Gastrocnemius medialis (tissue), 4 donors: ENCODE results near the gene ITPRIP. TPM values are rescaled to one million over a fixed set of nuclear protein-coding genes. Genes with fewer than 3 reads are reported as not detected.

Experiments used
- ATAC-seq, 2 donors: fragments of 150-250 bp; one replicate each; pipeline ENCODE4 v1.9.1; 2016
- DNase-seq, 2 donors: peaks; one replicate each; pipeline ENCODE4 v3.0.0-alpha.2; 2019
- H3K27ac ChIP-seq, 4 donors: fragments of 200-600 bp; sonication (generic); 1 replicate in 1 of 4; 2 replicates in 3 of 4; pipeline ENCODE4 v1.5.1; 2016 to 2018; ENCODE audit warnings: mild to moderate bottlenecking in 2 of 4, moderate library complexity in 1 of 4
- H3K27me3 ChIP-seq, 3 donors: fragments of 200-600 bp; sonication (generic) in 2 of 3; 1 replicate in 1 of 3; 2 replicates in 2 of 3; pipeline versions ENCODE4 v1.5.1 to v1.6.0; 2016 to 2019; ENCODE audit warnings: mild to moderate bottlenecking in 1 of 3, moderate library complexity in 1 of 3
- H3K36me3 ChIP-seq, 2 donors: fragments of 200-600 bp; sonication (generic) in 1 of 2; one replicate each; pipeline ENCODE4 v1.5.1; 2017 to 2018
- H3K4me1 ChIP-seq, 2 donors: fragments of 200-600 bp; sonication (generic) in 1 of 2; one replicate each; pipeline ENCODE4 v1.5.1; 2016 to 2017; ENCODE audit warnings: mild to moderate bottlenecking in 2 of 2
- H3K4me3 ChIP-seq, 4 donors: fragments of 200-600 bp; sonication (generic) in 3 of 4; 1 replicate in 1 of 4; 2 replicates in 3 of 4; pipeline ENCODE4 v1.5.1; 2016 to 2019; ENCODE audit warnings: mild to moderate bottlenecking in 2 of 4
- H3K9me3 ChIP-seq, 3 donors: fragments of 200-600 bp; sonication (generic) in 2 of 3; 1 replicate in 1 of 3; 2 replicates in 2 of 3; pipeline ENCODE4 v1.5.1; 2016 to 2019
- CTCF ChIP-seq, 5 experiments: fragments of 450-650 bp in 3 of 5; fragments of 200-600 bp in 2 of 5; sonication (generic) in 2 of 5; IDR thresholded peaks in 4 of 5; conservative IDR thresholded peaks in 1 of 5; 1 replicate in 4 of 5; 2 replicates in 1 of 5; pipeline ENCODE4 v1.5.1; 2016 to 2019; ENCODE audit warnings: antibody characterized with exemption in 5 of 5, mild to moderate bottlenecking in 3 of 5, moderate library complexity in 3 of 5
- POLR2A ChIP-seq, 2 donors: fragments of 450-650 bp; IDR thresholded peaks; one replicate each; pipeline ENCODE4 v1.6.1; 2017; ENCODE audit warnings: antibody characterized with exemption in 2 of 2, mild to moderate bottlenecking in 2 of 2, moderate library complexity in 2 of 2
- in situ Hi-C, 4 donors: fragments of 200-750 bp; cut with MboI; loops; one replicate each; pipeline versions ENCODE4 v1.15.0 to v1.8.0; 2017; ENCODE audit warnings: low sequenced_read_pairs in 4 of 4
- intact Hi-C: fragments of 100-400 bp; cut with DNase I; formaldehyde crosslinking; loops from one replicate; pipeline ENCODE4 v1.15.1; 2023; ENCODE audit warnings: low total_unique reads
- total RNA-seq, 4 donors: library from RNA; depleted of rRNA; stranded (reverse); fragments of >200 nt; gene quantifications; one replicate each; pipeline versions ENCODE4 v1.1.0 to v1.2.3, GENCODE V29; 2016

Gene ITPRIP
- total RNA-seq, 4 donors from 2014 or later = 5.0 to 19.9 (median 7.9) TPM

GRCh38 chr10:104315486-104315921, 22.8 kb downstream of the ITPRIP start:
- ATAC-seq = no peak
- Histone ChIP-seq H3K9me3 (no peaks in the 10 kb centered on the region), H3K4me1 (peaks cover 44 to 50% of the 10 kb centered on the region in 2 donors), H3K27me3 (no peaks in the 10 kb centered on the region), H3K4me3 (no peak overlapping the region), H3K36me3 (peaks cover 0 to 28% of the 10 kb centered on the region in 2 donors), H3K27ac (no peak overlapping the region)
- in situ Hi-C loops = no loop called here
- TF ChIP-seq POLR2A (IDR thresholded peaks at IDR 0.05) (no peak), CTCF (IDR thresholded peaks at IDR 0.05 in 4 of 5, conservative IDR thresholded peaks at IDR 0.05 in 1 of 5) (no peak)
- no peak for DNase-seq
- intact Hi-C loops = no loop called here

GRCh38 chr10:104314591-104315485, 23.4 kb downstream of the ITPRIP start:
- in situ Hi-C loops = no loop called here
- intact Hi-C loops = no loop called here
- peaks cover 0 to 28% of the 10 kb centered on the region in 2 donors for H3K36me3 ChIP-seq
- TF ChIP-seq CTCF (IDR thresholded peaks at IDR 0.05 in 4 of 5, conservative IDR thresholded peaks at IDR 0.05 in 1 of 5) (no peak), POLR2A (IDR thresholded peaks at IDR 0.05) (no peak)
- DNase-seq (no peak), ATAC-seq (no peak)
- H3K4me3 ChIP-seq = no peak overlapping the region
- peaks cover 43 to 49% of the 10 kb centered on the region in 2 donors for H3K4me1 ChIP-seq
- no peaks in the 10 kb centered on the region for H3K9me3 ChIP-seq
- no peak overlapping the region for H3K27ac ChIP-seq
- H3K27me3 ChIP-seq = no peaks in the 10 kb centered on the region

DNA sequence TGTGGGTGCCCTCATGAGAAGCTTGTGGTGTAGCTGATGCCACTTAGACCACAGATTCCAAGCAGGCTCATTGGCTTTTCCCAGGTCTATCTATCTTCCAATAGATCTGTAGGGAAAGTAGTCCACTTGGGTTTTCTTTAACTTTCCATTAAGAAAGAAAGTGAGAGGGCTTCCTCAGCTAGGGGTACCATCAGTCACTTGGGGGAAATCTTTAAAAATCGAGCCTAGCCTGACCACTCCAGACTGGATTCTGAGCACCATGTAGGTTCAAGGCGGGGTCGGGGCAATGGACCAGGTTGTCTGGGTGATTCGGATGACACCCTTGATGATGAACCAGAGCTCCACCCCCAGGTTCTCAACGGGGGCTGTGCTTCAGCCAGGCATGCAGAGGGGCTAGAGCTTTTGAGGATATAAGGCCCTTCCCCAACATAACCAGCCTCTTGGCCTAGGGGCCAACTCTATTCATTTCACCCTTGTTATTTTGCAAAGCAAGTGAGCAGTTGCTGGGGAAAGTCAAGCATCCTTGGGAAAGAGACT, 27.0 kb downstream of the ITPRIP start:
- Histone ChIP-seq H3K36me3 (peaks cover 0 to 28% of the 10 kb centered on the region in 2 donors), H3K4me1 (peaks cover 24 to 42% of the 10 kb centered on the region in 2 donors), H3K27me3 (no peaks in the 10 kb centered on the region), H3K27ac (peak overlapping the region; percentile 82 to 87 (median 86)), H3K9me3 (no peaks in the 10 kb centered on the region), H3K4me3 (no peak overlapping the region)
- TF ChIP-seq CTCF (IDR thresholded peaks at IDR 0.05 in 4 of 5, conservative IDR thresholded peaks at IDR 0.05 in 1 of 5) (no peak), POLR2A (IDR thresholded peaks at IDR 0.05) (no peak)
- intact Hi-C loops = no loop called here
- DNase-seq (no peak), ATAC-seq (no peak)
- in situ Hi-C loops = no loop called here

DNA sequence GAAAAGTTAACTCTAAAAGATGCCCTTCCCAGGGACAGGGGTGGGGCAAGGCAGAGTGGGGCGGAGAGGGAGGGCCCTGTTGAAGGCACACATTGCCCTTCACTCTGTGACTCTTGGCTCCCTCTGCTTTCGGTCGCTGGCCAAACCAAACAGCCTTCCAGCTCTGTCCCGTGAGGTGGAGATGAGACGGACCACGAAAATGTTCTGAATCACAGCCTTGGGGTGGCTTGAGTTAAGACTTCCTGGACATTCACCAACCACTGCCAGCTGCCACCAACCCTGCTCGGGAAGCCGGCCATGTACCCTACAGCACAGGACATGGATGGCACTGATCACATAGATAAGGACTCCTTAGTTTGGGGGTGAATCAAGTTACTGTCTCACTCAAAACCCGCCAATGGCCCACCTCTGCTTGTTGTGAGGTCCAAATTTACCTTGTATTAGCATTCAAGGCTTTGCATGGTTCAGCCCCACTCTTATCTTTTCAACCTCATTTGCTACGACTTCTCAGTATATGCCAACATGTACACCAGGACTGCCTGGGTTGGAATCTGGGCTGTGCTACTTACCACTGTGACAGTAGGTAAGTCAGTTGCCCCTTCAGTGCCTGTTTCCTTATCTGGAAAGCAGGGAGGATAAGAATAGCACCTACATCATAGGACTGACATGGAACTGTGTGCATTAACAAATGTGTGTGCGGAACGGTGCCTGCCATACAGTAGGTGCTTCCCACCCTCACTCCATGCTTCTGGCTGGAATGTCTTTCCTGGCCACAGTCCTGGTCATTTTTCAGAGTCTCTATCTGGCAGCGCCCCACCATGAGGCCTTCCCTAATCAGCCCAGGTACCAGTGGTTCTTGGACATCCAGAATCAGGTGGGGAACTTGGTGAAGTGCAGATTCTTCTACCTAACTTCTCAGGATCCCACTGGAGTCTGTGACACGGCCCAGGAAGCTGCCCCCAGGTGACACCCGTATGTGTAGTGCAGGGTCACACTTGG, 28.0 kb downstream of the ITPRIP start:
- Histone ChIP-seq H3K36me3 (peaks cover 0 to 24% of the 10 kb centered on the region in 2 donors), H3K27ac (peak overlapping the region; percentile 82 to 87 (median 86)), H3K4me1 (peaks cover 34 to 52% of the 10 kb centered on the region in 2 donors), H3K27me3 (no peaks in the 10 kb centered on the region), H3K9me3 (no peaks in the 10 kb centered on the region), H3K4me3 (no peak overlapping the region)
- DNase-seq = peak; percentile 87 to 91
- TF ChIP-seq POLR2A (IDR thresholded peaks at IDR 0.05) = peak in 1 of 2 donors; percentile 30
- TF ChIP-seq CTCF (IDR thresholded peaks at IDR 0.05 in 4 of 5, conservative IDR thresholded peaks at IDR 0.05 in 1 of 5) = no peak
- in situ Hi-C loops (no loop called here), intact Hi-C loops (loop anchor here (1.0 kb wide), 2 partner anchors 19 to 28 kb away; partner anchors contain the start of gene ITPRIP)
- peak; percentile 90 to 92 for ATAC-seq
